Liver (tissue), 3 donors: ENCODE data around the gene LRCH2.

Source experiments
- ATF3 ChIP-seq: IDR thresholded peaks from 2 replicates; pipeline ENCODE4 v1.6.1; 2016; ENCODE audit warnings: antibody characterized with exemption
- CTCF ChIP-seq: fragments of 150-350 bp; IDR thresholded peaks from 2 replicates; pipeline ENCODE4 v1.5.1; 2017; ENCODE audit warnings: improper control_type of control experiment, low read depth, low read length; ENCODE audit not compliant: missing input control
- EGR1 ChIP-seq, 2 donors: IDR thresholded peaks; 2 replicates each; pipeline ENCODE4 v1.6.1; 2016 to 2018; ENCODE audit warnings: antibody characterized with exemption in 2 of 2, low read depth in 2 of 2
- RAD21 ChIP-seq, 2 donors: IDR thresholded peaks; 2 replicates each; pipeline ENCODE4 v1.6.1; 2016; ENCODE audit warnings: antibody characterized with exemption in 2 of 2, mild to moderate bottlenecking in 2 of 2
- REST ChIP-seq: IDR thresholded peaks from 2 replicates; pipeline ENCODE4 v1.6.1; 2016; ENCODE audit warnings: antibody characterized with exemption, mild to moderate bottlenecking
- RXRA ChIP-seq, 2 donors: IDR thresholded peaks; 2 replicates each; pipeline ENCODE4 v1.6.1; 2017 to 2018; ENCODE audit warnings: antibody characterized with exemption in 2 of 2, mild to moderate bottlenecking in 1 of 2
- YY1 ChIP-seq: IDR thresholded peaks from 2 replicates; pipeline ENCODE4 v1.6.1; 2016; ENCODE audit warnings: antibody characterized with exemption, mild to moderate bottlenecking
- donor health status: healthy.
- donor health status: healthy.

DNA sequence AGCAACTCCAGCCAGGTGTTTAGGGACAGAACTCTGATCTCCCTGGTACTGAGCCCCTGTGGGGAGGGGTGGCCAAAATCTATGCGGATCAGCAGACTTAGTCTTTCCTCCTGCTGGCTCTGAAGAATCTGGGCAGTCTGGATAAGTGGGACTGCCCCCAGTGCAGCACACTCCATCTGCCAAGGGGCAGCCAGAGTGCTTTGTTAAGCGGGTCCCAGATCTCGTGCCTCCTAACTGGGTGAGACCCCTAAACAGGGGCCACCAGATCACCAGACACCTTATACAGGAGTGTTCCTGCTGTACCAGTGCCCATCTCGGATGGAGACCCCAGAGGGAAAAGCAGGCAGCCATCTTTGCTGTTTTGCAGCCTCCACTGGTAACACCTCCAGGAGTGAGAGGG lies 135.0 kb downstream of the LRCH2 start:
- TF ChIP-seq CTCF = no peak
- no peak for TF ChIP-seq EGR1 (IDR thresholded peaks at IDR 0.05; ENCODE audit: low read depth in 2 of 2)
- no peak for TF ChIP-seq RXRA (IDR thresholded peaks at IDR 0.05)
- no peak for TF ChIP-seq RAD21 (IDR thresholded peaks at IDR 0.05)
- TF ChIP-seq ATF3 = no peak
- no peak for TF ChIP-seq REST
- TF ChIP-seq YY1 = no peak
